Measurements from ENCODE around the gene CCDC9B.

The CCDC9B gene

DNA sequence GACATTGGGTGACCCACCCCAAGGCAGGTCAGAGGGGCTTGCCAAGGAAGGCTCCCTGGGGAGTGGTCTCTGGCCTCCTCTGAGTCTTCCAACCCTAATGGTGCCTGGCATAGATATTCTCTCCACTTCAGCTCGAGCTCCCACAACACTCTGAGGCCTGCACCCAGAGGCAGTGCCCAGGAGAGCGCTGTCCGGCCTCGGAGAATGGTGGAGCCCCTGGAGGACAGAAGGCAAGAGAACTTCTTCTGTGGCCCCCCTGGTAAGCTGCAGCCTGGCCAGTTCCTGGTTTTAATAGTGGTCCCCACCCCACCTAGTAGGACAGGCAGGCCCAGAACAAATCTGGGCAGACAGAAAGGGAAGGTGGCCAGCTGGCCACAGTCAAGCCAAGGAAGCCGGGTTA is 24.3 kb upstream of the CCDC9B start:
- DNase-seq = no peak

DNA sequence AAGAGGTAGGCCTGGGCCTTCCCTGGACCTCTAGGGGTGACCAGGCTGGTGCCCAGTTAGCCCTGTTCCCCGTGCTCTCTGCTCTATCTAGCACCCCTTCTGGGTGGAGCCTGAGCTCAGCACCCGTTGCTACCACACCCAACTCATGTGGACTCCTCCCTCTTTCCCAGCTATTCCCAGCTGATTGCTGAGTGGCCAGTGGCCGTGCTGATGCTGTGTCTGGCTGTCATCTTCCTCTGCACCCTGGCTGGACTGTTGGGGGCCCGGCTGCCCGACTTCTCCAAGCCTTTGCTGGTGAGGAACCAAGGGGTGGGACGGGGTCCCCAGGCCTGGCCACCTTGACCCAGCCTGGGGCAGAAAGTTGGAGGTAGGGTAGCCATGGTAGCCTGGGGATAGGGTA is 23.5 kb upstream of the CCDC9B start:
- no peak for DNase-seq

DNA sequence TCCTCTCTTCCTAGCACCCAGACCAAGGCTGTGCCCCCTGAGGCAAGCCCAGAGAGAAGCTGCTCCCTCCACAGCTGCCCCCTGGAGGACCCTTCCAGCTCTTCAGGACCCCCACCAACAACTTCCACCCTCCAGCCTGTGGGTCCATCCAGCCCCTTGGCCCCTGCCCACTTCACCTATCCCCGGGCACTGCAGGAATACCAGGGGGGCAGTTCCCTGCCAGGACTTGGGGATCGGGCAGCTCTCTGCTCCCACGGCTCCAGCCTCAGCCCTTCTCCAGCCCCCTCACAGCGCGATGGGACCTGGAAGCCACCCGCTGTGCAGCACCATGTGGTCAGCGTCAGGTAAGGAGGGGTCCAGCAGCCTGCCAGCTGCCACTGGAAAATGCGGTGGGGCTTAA is 22.9 kb upstream of the CCDC9B start:
- no peak for DNase-seq

DNA sequence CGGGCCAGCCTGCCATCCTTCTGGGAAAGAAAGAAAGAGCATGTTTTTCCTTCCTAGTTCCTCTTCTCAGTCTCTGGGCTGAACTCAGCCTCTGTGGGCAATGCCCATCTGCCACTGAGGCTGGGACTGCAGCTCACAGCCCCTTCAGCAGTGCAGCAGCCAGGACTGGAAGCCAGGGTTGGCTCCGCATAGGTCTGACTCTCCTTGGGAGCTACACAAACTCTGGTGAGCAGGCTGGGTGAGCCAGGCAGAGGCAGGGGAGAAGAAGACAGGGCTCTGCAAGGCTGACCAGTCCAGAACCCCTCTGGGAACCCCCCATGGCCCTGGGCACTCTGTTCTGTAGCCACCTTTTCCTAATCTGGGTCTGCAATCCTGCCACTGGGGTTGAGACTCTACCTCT is 20.9 kb upstream of the CCDC9B start:
- DNase-seq = no peak

DNA sequence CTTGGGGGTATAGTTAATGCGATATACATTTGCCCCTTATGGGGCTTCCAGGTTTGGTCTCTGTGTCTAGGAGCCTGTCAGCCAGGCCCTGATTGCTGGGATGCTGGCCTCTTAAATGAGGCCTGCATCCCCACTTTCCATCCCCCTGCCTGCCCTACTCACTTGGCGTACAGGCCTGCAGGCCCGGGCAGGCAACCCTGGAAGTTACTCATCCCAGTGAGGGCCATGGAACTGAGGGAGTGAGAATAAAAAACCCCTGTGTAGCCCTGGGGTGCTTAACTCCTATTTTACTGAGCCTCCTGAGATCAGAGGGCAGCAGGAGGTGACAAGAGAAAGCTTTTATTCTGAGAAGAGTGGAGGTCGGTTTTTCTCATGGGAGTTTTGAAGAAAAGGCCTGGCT is 19.3 kb upstream of the CCDC9B start:
- no peak for DNase-seq

DNA sequence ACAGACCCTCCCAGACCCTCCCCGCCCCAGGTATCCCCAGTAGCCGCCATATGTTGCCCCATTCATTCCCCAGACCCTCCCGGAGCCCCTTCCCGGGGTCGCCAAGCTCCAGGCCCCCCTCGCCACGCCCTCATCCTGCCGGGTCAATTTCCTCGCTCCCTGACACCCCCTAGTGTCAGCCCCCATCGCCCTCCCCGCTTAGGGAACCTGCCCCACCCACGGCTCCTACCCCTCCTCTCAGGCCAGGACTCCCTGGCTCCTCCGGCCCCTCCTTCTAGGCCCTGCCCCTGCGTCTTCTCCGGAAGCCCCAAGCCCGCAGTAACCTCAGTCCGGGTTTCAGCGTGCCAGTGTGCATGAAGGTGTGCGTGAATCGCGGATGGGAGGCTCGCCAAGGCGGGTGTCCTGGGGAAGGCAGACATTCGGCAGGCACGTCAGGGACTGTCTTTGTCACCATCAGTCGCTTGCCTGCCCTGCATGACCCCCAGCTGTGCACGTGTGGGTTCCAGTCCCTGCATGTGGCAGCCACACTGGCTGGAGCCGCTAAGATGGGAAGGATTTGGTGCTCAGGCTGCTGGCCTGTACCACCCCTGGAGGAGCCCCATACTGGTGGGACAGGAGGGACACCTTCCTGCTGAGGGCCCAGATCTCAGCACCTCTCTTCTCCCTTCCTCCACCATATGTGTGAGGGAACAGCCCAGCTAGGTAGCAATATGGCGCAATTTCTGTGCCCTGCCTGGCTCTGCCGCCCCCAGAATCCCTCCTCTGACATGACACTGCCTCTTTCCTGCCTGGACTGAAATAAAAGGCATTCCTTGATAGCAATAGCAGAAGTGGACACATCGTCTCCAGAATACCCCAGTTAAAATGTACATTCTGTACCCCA is 18.0 kb upstream of the CCDC9B start:
- no peak for DNase-seq

DNA sequence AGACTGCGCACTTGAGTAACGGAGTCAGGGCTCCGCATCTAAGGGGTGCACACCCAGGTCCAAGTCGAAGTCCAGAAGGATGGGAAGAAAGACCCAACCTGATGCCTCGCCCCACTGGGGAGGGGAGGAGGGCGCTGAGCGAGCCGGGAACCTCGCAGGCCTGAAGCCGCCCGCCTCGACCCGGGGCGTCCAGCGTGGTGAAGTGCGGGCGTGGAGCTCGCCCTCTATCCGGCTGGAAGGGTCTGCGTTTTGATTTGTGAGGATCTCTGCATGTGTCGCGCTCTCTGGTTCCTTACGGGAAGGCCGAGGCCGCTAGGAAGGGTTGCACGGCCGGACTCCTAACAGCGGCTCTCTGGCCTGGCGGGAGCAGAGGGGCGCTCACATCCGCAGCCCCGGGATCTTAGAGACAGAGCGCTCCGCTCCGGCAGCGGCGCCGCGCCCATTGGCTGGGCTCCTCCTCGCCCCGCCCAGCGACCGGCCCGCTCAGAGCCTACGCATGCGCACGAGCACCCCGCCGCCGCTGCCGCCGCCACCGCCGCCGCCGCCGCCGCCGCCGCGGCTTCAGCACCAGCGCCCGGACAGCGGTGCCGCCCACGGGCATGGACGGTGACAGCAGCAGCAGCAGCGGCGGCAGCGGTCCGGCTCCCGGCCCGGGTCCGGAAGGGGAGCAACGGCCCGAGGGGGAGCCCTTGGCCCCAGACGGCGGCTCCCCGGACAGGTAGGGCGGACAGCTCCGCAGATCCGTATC is 17.2 kb upstream of the CCDC9B start, which contains the start of gene DISP2:
Gene DISP2 (plus strand): TSS at position 497 of the 748 bp plus-strand sequence. CDS start 103 bp downstream, at position 600.
- DNase-seq = peak; percentile 75

DNA sequence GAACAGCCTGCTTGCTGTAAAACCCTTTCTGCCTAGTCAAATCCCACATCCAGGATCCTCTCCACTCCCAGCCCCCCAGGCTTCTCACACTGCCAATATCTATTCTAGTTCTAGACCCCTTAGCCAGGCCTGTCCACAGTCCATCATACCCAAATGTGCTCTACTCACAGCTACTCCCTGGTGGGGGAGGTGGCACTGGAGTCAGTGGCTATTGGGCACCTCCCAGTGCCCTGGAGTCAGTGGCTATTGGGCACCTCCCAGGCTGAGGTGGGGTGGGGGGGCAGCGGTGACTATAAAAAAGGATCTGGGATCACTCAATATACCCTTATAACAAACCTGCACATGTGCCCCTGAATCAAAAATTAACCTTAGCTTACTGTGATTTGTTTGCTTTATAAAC is 16.5 kb upstream of the CCDC9B start:
- DNase-seq = no peak

DNA sequence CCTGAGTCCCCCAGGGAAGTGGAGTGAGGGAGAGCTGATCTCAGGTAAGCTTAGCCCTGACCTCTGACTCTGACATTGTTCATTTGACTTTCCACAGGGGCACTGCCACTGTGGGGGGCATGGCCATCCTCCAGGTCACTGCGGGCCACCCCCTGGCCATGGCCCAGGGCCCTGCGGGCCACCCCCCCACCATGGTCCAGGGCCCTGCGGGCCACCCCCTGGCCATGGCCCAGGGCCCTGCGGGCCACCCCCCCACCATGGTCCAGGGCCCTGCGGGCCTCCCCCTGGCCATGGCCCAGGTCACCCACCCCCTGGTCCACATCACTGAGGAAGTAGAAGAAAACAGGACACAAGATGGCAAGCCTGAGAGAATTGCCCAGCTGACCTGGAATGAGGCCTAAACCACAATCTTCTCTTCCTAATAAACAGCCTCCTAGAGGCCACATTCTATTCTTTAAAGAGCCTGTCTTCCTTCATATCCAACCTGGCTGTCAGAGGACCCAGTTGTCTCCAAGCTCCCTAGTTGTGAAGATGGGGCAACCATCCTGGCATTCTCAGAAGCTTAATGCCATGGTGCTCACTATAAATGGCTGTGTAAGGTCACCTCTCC is 15.3 kb upstream of the CCDC9B start:
- no peak for DNase-seq

DNA sequence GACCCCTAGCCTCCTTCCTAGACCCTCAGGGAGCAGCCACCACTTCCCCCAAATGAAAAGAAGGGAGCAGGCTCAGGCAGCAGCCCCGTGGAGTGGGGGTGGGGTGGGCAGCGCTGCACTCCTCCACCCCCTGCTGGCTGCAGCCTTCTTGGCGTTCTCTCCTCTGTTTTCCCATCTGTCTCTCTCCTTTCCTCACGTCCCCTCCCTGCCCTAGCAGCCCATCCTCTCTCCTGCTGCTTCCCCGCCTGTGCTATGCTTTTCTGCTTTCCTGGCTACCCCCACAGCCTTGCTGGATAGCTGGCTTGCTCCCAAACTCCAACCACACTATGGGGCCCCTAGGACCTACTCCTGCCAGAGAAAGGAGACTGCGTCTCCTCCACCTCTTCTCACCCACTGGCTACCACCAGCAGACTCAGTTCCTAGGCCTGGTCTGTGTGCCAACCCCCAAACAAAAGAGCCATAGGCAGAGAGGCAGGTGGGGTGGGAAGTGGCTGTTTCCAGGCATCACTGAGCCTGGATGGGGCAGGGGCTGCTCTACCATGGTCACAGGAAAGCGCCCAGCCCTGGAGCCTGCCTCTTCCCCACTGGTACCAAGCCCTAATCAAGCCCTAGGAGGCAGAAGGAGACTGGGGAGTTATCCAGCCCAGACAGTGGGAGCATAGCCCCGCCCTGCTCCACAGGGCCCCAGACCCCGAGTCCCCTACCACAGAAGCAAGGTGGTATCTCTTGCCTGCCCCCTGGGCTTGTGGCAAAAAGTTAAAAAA is 13.9 kb upstream of the CCDC9B start:
- peak; percentile 34 for DNase-seq

DNA sequence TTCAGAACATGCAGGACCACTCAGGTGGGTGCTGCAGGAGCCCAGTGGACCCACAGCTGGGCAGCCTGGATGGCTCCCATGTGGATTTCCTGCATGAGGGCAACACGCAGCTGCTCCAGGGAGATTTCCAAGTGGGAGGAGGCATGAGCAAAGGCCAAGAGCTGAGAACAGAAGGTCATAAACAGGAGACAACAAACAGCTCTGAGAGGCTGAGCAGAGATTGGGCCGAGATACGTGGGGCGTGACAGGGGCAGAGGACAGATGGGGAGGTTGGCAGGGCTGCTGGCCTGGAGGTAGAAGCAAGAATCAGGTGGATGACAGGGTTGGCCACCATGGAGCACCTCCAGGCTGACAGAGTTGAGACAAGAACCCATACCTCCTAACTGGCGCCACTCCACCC is 13.0 kb upstream of the CCDC9B start:
- DNase-seq = no peak

DNA sequence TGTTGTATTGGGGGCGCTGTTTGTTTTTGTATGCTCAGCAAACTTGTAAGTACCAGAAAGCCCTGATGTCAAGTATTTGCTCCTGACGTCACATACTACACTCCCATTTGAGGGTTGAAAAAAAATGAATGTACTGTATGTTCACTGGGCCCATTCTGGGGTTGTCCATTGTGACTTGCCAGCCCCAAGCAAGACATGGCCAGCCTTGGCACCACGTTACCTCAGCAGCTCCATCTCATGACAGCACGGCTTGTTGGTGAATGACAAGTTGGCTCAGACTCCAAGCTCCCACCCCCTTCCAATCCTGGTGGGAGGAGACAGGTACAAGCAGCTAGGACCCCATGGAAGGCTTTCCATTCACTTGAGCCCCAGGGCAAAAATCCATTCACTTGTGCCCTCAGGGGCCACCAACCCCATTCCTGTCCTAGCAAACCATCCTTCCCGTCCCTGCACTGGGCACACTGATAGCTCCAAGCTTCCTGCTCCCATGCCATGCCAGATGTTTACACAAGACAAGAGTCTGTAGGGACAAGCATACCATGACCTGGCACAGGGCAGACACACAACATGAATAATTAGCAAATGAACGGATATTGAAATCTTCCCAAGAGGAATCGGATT is 11.7 kb upstream of the CCDC9B start:
- no peak for DNase-seq

DNA sequence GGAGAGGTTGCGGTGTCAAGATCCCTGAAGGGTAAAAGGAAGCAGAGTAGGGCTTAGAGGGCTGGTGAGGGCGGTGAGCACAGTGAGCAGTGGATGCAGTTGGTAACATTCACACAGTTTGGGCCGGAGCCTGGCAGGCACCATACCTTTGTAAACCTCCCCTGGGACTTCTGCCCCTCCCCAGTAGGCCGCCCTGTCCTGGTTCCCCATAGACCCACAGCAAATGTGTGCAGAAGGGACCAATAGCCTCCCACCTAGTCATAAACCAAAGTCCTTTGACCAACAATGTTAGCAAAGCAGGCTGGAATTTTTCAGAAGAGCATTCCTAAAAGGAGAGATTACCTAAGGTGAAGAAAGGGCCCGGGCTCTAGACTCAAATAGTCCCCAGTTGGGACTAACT is 8.4 kb upstream of the CCDC9B start:
- no peak for DNase-seq

DNA sequence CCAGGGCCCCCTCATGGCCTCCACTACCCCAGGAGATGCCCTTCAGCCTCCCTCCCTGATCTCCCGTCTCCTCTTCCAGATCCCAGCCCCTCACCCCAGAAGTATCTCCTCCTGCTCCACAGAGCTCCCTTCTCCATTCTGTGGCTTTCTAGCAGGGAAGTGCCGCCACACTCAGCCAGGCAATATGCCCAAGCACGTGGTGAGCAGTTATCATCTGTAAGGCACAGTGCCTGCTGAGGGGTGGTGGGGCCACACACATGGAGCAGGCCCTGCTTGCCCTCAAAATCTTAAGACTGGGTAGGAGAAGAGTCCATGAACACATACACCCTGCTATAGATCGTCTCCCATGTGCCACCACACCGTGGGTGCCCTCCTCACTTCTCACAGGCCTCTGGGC is 7.7 kb upstream of the CCDC9B start:
- no peak for DNase-seq

DNA sequence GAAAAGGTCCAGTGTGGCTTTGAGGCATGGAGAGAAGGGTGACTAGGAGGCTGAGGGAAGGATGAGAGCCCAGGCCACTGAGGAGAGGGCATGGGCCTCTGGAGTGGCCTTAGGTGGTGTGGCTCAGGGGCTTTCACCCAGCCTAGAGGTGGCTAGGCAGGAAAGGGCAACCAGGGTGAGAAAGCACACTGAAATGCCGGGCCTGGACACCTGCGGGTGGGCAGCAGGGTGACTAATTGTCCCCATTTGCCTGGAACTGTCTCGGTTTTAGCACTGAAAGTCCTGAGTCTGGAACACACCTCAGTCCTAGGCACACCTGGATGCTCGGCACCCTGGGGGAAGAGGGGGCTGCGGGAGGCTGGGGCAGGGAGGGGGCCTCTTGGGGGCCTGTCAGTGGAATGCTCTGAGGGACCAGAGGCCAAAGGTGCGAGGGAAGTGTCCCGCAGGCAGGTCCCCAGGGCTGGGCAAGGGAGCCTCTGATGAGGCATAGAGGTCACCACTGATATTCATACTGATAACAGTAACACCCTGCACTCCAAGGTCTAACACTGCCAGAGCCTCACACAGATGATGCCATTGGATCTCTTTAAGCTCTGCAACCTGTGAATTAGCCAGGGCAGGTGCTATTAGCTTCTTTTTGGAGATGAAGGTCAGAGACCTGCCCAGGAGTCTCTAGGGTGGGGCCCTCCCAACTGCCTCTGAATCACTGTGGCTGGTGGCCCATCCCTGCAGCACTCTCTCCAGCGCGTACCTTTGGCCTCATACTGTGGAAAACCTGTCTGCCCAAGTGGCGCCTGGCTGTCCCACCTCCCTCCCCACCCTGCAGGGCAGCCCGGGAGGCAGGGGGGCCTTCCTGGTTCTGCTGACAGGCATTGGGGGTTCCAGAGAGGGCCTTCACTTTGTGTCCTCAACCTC is 7.1 kb upstream of the CCDC9B start:
- DNase-seq = no peak

DNA sequence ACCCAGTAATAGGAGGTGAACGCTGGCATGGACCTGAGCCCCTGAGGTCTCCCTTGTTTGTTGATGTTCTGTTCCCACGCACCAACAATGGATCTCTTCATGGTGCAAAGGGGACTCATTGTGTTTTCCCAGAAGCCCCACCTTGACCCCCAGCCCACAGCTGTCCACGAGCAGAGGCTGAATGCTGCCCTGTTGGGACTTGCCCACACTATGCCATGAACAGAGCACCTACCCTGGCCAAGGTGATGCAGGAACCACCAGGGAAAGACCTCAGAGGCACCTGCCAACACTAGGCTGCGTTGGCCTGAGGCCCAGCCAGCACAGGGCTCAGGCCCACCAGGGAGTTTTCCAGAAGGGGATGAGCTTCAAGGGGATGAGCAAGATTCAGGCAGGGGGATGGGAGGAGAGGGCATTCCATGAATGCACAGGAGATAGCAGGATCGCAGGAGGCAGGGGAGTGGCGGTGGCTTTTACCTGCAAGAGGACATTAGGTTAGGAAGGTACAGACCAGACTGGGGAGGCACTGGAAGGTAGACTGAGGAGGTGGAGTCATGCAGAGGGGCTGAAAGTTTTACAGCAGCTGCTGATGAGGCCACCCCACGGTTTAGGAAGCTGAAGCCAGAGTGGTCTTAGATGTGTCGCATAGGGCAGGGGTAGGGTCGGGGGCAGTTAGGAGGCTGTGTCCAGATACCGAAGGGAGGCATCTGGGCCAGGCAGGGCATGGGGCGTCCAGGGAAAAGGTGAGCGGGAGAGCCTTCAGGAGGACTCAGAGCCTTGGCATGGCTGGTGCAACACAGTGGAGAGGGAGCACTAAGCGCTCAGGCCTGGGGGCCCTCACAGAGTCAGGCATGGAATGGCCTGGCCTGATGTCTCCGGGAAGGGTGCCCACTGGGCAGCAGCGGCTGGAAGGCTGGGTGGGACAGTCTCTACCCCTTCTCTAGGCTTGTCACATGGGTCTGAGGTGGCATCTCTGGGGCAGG is 6.1 kb upstream of the CCDC9B start:
- DNase-seq = no peak

DNA sequence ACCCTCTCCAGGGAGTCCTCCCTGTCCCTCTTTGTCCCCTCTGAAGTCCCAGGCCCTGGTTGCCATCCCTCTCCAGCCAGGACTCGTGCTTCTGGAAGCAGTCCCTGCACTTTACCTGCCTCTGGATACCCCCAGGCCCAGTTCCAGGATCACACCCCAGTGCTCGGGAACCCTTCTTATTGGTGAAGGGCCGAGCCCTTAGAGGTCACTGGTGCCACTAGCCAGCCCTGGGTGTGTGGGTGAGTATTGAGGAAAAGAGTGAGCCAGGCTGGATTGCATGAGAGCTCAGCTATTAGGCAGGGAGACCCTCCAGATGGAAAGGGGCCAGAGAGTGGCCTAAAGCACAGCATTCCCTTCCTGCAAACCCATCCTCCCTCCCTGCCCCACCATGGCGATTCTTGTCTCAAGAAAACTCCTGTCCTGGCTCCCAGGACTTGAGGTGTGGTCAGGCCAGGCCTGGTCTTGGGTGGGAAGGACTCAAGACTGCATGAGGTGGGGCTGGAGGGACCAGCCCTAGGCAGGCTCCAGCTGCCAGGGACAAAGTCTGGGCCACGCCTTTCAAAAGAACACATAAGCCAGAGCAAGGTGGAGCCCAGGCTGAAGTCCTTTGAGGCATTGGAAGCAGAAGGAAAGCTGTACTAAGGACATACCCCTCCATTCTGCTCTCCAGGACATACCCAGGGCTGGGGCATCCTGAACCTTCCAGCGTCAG is 5.3 kb upstream of the CCDC9B start:
- DNase-seq = no peak

DNA sequence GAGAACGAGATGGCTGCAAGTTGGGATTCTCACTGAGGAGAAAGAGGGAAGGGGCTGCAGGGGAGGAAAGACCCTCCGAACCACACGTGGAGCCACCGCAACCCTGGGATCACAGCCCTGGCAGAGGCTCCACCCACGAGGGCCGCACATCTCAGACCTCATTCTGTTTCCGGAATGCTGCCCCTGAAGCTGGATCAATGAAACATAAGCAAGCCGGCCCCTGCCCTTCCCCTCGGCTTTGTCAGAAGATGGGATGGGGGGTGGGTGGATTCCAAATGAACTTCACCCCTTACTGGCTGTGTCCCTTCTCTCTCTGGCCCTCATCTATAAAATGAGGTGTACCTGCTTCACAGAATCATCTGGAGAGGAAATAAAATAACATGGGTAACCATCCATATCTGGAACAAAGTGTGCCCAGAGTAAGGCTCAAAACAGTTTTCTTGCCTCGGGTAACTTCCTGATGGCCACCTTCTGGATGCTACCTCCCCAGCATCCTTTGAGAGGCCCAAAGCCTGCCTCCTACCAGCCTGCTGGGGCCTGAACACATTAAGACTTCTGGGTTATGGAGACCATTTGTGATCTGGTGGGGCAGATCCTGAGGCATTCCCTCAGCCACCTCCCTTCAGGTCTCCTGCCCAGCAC is 4.6 kb upstream of the CCDC9B start:
- no peak for DNase-seq

DNA sequence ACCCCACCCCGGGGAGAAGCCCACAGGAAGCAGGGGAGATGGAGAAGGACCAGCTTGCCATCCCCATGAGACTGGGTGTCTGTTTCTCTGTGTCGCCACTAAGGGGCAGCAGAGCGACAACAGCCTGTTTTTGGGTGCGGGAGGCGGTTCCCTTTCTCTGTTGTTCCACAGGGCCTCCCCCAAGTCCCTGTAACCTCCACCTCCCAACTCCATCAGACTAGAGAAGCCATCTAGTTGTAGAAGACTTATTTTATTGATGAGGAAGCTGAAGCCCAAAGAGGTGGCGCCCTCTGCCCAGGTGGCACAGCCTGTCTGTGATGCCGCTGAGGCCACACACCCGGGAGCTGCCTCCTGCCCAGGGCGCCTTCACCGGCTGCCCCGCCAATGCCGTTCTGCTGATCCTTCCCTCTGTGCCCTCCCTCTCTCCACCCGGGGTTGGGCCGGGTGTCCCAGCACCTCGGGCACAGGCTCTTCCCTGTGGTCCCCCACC is 3.9 kb upstream of the CCDC9B start:
- peak; percentile 75 for DNase-seq

Measured in HCEC 1CT (cell line).